HG02763 (cell line): ENCODE results near the gene FTCD.
"Not testable (repeated sequence)": the region's sequence is repeated elsewhere in the genome, so short reads cannot be mapped to it uniquely, and the experiment has no call there.

Experiments used
- ATAC-seq: cut with Tn5 transposase; IDR thresholded peaks from one replicate; pipeline ENCODE4 v1.9.1; 2021; ENCODE audit warnings: mild to moderate bottlenecking, moderate library complexity; ENCODE audit not compliant: unreplicated experiment

Gene FTCD

DNA sequence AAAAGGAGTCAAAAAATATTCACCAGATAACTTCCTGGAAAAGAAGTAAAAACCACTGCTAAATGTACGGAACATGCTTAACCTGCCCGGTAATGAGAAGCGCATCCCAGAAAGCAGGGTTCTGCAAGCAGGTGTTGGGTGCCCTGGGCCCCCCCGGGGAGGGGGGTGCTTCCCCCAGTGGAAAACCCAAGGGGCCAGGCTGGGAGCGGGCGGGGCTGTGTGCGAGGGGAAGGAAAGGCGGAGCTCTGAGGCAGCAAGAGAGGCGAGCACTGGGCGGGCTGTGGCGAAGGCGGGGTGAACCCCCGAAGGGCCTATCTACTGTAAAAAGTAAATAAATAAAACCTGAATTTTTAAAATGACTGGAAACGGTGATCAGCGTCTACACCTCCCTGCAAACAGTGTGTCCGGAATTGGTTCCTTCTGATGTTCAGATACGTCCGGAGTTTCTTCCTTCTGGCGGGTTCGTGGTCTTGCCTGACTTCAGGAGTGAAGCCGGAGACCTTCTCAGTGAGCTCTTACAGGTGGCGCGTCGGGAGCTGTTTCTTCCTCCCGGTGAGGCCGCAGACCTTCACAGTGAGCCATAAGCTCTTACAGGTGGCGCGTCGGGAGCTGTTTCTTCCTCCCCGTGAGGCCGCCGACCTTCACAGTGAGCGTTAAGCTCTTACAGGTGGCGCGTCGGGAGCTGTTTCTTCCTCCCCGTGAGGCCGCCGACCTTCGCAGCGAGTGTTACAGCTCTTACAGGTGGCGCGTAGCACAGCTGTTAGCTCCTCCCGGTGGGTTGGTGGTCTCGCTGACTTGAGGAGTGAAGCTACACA lies 13.4 kb downstream of the FTCD start:
- ATAC-seq, result no peak

DNA sequence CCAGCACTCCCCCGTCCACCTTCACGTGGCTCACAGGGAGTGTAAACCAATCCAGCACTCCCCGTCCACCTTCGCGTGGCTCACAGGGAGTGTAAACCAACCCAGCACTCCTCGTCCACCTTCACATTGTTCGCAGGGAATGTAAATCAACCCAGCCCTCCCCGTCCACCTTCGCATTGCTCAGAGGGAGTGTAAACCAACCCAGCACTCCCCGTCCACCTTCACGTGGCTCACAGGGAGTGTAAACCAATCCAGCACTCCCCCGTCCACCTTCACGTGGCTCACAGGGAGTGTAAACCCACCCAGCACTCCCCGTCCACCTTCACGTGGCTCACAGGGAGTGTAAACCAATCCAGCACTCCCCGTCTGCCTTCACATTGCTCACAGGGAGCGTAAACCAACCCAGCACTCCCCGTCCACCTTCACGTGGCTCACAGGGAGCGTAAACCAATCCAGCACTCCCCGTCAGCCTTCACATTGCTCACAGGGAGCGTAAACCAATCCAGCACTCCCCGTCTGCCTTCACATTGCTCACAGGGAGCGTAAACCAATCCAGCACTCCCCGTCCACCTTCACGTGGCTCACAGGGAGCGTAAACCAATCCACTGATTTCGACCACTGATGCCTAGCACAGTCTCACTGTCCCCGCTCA lies 14.9 kb downstream of the FTCD start:
- ATAC-seq, result not testable (repeated sequence)

DNA sequence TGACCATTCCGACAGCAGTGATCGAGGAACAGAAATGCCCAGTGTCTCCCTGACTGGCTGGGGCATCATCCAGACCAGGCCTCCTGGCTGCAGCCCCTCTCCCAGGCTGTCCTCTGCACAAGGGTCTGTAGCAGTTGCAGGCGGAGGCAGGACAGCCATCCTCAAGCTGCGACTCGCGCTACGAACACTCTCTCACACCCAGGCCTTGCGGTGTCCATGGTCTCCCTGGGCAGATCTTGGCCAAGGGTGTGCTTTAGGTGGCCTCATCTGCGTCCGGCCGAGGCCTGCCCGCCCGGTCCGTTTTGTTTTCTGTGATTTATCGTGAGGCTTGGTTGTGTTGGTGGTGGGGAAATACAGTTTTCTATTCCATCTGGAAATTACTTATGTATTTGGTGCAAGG lies 15.7 kb downstream of the FTCD start:
- ATAC-seq, result no peak

DNA sequence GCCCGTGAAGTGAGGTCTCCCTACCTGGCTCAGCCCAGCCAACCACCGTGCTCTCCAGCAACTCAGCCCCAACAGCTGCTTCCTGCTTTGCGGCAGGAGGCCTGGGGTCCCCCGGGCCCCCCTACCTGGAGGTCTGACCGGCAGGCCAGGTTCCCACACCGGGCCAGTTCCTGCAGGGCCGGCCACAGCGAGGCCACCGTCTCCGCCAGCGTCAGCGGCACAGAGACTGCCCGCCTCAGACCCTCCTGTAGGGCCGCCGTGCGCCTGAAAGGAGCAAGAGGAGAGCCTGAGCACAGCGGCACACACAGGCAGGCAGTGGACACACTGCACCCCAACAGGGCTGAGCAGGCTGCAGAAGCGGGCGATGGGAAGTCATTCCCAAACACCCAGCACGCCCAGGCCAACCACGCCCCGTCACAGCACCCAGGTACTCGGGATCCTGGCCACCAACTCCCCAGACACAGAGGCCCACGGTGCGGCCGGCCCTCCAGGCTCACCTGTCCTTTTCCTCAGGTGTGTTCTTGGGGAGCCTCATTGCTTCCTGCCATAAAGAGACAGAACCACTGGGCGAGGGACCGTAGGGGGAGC lies 16.9 kb downstream of the FTCD start:
- no peak for ATAC-seq

DNA sequence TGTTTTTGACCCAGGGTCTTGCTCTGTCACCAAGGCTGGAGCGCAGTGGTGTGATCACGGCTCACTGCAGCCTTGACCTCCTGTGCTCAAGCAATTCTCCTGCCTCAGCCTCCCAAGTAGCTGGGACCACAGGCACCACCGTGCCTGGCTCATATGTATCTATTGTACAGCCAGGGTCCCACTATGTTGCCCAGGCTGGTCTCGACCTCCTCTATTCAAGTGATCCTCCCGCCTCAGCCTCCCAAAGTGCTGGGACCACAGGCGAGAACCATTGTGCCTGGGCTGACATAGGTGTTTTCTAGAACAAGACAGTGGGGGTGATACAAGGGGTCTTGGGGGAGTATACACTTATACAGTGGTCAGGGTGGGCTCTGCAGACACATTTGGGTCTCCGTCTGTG lies 17.5 kb downstream of the FTCD start:
- ATAC-seq, result no peak

DNA sequence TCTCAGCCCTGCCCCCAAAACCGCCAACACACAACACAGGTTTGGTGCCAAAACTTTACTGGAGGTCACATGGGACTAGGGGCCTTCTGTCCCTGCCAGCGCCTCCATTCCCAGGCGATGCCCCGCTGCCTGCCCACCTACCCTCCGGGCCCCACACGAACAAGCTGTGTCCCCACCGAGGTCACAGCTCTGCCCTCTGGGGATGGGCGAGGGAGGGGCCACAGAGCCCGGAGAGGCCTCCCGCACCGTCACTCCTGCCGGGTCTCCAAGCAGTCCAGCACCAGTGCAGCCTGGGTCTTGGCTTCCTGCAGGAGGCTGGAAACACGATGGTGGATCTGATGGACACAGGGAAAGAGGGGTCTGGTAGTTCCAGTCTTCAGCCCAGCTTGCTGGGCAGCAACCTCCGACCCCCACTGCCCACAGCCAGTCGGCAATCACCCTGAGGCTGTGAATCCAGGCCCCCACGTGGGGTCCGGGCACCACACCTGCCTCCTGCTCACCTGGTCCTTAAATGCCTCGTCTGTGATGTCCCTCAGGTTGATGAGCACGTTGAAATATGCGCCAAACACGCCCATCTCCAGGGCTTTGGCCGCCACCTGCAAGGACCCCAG lies 18.5 kb downstream of the FTCD start:
- ATAC-seq, result no peak

DNA sequence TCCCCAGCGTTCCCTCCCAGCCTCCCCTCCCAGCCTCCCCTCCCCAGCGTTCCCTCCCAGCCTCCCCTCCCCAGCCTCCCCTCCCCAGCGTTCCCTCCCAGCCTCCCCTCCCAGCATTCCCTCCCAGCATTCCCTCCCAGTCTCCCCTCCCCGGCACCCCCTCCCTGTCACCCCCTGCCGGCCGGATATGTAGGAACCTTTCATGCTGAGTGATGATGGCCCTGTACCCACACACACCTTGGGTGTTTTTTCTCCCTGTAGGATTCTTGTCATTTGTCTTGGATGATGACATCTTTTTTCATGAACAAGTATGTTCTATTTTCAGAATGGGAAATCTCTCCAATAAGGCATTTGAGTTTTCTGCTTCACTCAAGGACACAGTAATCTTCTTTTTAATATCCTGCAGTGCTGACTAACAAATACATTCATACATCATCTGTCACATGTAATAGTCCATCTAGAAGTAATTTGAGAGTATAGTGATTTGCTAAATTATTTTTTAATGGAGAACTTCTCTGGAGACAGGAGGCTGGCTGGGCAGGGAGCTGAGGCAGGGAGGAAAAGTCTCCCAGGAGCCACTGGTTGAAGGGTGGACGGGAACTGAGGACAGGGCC lies 19.5 kb downstream of the FTCD start:
- no peak for ATAC-seq

DNA sequence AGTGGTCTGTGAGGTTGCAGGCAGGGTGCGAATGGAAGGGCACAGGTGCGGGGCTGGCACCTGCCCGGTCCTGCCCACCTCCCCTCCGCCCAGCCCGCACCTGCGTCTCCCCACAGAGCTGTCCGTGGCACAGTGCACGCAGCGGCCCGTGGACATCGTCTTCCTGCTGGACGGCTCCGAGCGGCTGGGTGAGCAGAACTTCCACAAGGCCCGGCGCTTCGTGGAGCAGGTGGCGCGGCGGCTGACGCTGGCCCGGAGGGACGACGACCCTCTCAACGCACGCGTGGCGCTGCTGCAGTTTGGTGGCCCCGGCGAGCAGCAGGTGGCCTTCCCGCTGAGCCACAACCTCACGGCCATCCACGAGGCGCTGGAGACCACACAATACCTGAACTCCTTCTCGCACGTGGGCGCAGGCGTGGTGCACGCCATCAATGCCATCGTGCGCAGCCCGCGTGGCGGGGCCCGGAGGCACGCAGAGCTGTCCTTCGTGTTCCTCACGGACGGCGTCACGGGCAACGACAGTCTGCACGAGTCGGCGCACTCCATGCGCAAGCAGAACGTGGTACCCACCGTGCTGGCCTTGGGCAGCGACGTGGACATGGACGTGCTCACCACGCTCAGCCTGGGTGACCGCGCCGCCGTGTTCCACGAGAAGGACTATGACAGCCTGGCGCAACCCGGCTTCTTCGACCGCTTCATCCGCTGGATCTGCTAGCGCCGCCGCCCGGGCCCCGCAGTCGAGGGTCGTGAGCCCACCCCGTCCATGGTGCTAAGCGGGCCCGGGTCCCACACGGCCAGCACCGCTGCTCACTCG lies 23.3 kb downstream of the FTCD start:
- no peak for ATAC-seq

DNA sequence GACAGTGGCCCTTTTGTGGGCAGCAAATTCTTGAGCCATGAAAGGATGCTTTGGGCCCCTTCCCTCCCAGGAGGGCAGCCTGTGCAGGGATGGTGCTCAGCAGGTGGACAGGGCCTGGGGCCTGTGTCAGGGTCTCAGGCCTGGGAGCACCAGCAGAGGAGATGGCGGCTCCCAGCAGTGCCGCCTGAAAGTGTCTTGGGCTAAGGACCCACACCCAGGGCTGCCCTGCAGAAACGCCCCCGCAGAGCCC lies 23.9 kb downstream of the FTCD start:
- ATAC-seq, result no peak

DNA sequence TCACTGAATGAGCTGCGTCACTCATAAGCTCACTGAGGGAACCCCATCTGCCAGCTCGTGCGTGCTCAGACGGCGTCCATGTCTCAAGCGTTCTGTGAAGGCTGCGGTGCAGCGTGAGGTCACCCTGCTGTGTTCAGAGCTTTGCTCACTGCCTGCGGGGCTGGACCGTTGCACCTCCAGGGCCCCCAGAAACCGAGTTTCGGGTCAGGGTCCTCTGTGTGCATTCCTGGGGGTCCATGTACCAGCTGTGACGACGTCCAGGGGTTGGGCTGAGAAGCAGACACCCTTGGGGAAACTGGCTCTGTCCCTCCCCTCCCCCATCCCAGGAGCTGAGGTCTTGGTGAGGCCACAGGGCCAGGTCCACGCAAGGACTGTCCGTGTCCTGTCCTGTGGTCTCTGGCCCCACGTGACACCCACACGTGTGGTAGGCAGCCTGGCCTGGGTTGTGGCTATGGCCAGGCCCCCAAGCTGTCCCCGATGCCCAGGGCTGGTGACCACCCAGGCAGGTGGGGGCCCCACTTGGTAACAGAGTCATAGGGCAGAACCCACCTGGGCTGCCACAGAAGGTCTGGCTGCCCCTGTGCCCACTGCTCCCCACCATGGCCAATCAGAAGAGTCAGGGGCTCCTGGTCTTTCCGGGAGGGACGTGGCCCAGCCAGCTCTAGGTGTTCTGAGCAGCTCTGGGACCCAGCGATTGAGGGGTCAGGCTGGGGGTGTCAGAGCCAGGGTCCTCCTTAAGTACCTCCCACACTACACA lies 24.4 kb downstream of the FTCD start:
- no peak for ATAC-seq

DNA sequence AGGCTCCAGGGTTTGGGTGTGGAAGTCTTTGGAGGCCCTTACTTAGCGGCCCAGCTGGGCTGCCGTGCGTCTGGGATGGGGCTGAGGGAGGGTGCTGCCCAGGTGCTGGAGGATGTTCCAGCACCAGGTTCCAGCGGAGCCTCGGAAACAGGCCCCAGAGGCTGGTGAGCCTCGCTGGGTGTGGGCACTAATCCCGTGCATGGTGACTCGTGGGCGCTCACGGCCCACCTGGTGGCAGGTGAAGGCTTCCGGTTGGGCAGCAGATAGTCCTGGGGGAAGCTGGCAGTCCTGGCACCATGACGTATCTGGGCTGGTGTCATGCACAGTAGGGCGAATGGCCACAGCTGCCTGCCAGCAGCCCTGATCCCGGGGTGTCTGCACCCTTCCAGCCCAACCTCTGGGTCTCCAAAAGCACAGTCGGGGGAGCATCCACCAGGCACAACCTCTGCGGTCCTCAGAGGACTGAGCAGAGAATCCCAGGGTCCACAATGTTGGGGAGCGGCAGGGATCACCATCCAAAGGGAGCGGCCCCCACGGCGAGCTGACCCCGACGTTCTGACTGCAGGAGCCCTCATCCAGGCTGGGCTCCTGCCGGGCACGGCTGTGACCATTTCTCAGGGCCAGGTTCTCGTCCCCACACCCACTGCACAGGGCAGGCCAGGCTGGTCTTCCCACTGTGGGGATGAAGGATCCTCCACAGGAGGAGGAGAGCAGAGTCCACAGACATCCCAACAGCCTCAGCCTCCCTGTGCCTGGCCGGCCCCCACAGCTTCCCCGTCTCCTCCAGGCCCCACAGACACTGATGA lies 25.3 kb downstream of the FTCD start:
- no peak for ATAC-seq

DNA sequence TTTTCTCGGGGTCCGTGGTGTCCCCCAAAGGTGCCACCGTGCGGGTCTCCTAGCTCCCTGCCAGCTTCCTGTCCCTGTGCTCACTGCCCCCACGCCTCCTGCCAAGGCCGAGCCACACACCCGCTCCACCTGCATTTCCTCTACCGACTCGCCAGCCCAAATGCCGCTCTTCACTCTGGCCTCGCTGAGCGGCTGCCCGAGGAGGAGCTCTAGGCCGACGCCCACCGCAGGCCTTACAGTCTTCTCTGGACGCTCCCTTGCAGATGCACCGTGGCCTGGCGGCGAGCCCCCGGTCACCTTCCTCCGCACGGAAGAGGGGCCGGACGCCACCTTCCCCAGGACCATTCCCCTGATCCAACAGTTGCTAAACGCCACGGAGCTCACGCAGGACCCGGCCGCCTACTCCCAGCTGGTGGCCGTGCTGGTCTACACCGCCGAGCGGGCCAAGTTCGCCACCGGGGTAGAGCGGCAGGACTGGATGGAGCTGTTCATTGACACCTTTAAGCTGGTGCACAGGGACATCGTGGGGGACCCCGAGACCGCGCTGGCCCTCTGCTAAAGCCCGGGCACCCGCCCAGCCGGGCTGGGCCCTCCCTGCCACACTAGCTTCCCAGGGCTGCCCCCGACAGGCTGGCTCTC lies 26.3 kb downstream of the FTCD start:
- ATAC-seq, result no peak

DNA sequence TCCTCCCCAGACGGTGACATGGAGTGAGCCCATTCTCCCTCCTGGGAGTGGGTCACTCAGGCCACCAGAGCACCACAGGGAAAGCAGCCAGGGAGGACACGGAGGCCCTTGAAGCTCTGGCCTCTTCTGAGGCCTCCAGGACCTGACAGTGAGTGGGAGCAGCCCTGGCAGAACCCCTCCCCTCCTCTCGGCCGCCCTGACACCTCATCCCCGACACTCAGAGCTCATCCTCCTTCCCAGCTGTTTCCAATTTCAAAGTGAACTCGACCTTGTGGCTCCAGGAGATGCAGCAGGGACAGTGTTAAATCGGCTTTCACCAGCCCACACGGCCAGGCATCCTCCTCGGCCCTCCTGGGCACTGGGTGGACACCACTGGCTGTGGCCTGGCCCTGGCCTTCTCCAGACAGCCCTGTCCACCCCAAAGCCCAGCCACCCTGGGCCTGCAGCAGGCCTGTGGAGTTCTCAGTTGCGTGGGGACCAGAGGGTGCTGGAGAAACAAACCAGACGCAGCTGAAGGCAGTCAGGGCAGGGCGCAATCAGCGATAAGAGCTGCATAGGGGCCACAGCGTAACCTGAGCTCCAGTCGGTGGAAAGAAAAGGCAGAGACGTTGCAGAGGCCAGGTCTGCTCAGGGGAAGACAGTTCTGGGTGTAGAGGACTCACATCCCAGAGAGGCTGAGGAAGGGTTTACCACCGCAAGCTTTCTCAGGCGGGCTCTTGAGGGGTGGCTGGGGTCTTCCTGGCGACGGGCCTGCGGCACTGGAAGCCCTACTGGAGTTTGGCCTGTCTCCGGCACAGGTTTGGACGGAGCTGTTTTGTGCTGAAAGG lies 27.1 kb downstream of the FTCD start:
- no peak for ATAC-seq

DNA sequence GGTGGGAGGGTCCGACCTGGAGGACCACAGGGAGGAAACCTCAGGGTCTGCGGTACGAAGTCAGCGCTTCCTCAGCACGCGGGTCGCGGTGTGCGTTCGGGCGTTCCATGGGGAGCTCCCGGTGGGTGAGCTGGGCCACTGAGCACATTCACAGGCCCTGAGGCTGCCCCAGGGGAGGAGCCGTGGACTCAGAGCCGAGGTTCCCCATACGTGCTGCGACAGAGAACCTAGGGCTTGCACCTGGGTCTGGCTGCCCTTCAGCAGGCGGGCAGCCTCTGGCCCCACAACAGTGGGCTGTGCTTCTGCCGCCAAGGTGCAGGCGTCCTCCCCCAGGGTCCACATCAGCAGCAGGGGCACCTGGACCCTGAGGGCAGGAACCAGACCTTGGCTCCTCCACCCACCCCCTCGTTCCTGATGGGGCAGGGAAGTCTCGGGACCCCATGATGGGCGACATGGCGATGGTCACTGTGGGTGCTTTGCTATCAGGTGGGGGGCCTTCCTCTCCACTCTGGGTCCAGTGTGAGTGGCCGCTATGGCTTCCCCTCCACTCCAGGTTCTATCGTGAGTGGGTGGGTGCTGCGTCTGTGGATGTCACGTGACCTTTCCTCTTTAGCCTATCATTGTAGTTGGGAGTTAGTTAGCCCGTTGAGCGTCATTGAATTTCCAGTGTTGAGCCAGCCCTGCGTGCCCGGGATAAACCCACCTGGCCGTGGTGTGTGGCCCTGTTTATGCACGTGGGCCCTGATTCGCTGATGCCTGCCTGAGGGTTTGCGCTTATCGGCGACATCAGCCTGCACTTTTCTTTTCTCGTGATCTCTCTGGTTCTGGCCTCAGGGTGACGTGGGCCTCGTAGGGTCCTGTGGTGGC lies 27.9 kb downstream of the FTCD start:
- ATAC-seq, result no peak

DNA sequence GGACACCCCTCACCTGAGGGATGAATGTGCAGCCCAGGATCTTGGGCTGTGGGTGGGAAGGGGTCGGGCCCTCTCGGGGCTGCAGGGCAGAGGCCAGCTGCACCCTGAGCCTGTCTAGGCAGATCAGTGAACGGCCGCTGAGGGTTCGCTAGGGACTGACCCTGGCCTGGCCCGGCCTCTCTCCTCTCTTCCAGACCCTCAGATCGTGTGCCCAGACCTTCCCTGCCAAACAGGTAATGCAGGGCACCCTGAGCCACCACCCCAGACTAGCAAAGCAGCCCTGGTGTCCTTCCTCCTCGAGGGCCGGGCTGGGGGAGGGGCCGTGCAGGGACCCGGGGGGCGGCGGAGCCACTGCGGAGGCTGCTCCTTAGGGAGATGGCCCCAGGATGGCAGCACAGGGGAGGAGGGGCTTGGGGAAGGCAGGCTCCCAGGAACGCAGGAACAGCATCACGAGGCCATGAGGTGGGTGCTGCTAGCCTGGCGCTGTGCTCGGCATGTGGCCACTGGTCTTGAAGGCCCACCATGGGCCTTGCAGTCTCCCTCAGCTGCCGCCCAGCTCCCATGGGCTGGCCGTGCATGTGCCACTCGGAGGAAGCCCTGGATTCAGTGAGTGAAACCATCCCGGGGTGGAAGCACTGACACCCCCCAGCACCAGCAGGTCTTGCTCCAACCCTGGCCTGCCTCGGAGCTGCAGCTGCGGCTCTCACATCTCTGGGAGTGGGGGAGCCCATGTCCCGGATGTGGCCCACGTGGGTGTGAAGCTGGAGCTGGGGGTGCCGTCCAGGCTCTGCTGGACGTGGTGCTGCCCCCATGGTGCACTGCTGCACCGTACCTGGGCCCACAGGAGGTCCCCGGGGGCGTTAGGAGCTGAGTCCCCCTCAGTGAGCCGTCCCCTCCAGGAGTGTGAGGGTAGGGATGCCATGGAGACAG lies 28.8 kb downstream of the FTCD start:
- ATAC-seq, result no peak

DNA sequence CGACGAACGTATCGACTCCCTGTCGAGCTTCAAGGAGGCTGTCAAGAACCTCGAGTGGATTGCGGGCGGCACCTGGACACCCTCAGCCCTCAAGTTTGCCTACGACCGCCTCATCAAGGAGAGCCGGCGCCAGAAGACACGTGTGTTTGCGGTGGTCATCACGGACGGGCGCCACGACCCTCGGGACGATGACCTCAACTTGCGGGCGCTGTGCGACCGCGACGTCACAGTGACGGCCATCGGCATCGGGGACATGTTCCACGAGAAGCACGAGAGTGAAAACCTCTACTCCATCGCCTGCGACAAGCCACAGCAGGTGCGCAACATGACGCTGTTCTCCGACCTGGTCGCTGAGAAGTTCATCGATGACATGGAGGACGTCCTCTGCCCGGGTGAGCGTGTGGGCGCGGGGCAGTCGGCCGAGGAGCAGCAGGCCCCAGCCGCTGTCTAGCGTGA lies 29.5 kb downstream of the FTCD start:
- ATAC-seq, result no peak
